ENCODE data around the gene TMEM272.

DNA sequence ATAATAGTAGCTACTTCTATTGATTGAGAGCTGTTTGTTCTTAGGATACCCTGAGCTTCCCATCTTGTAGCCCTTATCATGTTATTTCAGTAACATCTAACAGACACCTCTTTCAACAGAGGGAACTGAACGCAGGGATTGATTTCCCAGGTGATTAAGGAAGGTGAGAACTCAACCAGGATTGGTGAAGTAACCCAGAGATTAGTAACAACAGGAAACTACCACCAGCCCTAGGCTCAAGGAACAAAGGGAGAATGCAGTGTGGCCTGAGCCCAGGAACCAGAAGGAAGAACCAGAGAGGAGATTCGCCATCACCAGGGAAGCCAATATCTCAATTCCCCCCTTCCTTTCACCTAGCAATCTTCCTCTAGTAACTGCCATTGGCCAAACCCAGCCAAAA lies 49.6 kb downstream of the TMEM272 start:
- TF ChIP-seq, protein P1, sequence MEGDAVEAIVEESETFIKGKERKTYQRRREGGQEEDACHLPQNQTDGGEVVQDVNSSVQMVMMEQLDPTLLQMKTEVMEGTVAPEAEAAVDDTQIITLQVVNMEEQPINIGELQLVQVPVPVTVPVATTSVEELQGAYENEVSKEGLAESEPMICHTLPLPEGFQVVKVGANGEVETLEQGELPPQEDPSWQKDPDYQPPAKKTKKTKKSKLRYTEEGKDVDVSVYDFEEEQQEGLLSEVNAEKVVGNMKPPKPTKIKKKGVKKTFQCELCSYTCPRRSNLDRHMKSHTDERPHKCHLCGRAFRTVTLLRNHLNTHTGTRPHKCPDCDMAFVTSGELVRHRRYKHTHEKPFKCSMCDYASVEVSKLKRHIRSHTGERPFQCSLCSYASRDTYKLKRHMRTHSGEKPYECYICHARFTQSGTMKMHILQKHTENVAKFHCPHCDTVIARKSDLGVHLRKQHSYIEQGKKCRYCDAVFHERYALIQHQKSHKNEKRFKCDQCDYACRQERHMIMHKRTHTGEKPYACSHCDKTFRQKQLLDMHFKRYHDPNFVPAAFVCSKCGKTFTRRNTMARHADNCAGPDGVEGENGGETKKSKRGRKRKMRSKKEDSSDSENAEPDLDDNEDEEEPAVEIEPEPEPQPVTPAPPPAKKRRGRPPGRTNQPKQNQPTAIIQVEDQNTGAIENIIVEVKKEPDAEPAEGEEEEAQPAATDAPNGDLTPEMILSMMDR (IDR thresholded peaks at IDR 0.05), result no peak
- no peak for TF ChIP-seq ZFX (IDR thresholded peaks at IDR 0.05; ENCODE audit: borderline replicate concordance)
